ENCODE data around the gene ZNF580.

The ZNF580 gene

GRCh38 chr19:55674841-55675660 lies 34.2 kb downstream of the ZNF580 start, which contains the start of gene EPN1:
Gene EPN1 (plus strand): TSS chr19:55675226. CDS start chr19:55678628, 3,402 bp downstream.
- no peak for TF ChIP-seq ZNF274 (IDR thresholded peaks at IDR 0.05; ENCODE audit: low read depth, low read length)
- H3K4me3 ChIP-seq (ENCODE audit: low read length), result peak within 1 kb of the TSS; percentile 84

- peak overlapping the region; percentile 84 for H3K4me3 ChIP-seq (ENCODE audit: low read length)
- no peak for TF ChIP-seq ZNF274 (IDR thresholded peaks at IDR 0.05; ENCODE audit: low read depth, low read length)
Observed at GRCh38 chr19:55675661-55676354, 35.0 kb downstream of the ZNF580 start.

- no peak for TF ChIP-seq ZNF274 (IDR thresholded peaks at IDR 0.05; ENCODE audit: low read depth, low read length)
- peak overlapping the region; percentile 84 for H3K4me3 ChIP-seq (ENCODE audit: low read length)
Observed at GRCh38 chr19:55676383-55676782, 35.6 kb downstream of the ZNF580 start.

DNA sequence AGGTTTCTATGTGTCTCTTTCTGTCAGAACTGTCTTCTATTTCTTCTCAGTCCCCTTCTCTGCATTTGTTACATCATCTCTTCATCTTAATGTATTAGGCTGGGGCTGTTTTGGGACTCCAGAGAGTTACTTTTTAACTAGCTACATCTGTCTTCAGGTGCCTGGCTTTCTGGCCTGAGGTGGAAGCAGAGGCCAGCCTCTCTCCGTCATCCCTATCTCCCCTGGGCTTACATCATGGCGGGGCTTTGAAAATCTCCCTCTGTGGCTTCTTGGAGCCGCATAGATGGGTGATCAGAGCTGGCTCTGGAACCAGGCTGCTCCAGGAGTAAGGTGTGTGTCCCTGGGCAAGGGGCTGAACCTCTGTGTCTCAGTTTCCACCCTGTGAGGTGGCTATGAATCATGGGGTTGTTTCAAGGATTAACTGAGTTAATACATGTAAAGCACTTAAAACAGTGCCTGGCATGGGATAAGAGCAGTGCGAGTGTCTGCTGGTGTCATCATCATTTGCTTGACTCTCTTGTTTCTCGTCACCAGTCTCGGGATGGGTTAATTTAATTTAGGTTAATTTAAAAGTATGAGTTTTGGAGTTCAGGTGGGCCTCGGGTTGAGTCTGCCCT lies 36.2 kb downstream of the ZNF580 start:
- no peak for TF ChIP-seq ZNF274 (IDR thresholded peaks at IDR 0.05; ENCODE audit: low read depth, low read length)
- H3K4me3 ChIP-seq (ENCODE audit: low read length), result peak overlapping the region; percentile 84

GRCh38 chr19:55677572-55678028 lies 36.8 kb downstream of the ZNF580 start:
- peak overlapping the region; percentile 84; the same call in 1 of the 2 replicates for H3K4me3 ChIP-seq (ENCODE audit: low read length)
- TF ChIP-seq ZNF274 (IDR thresholded peaks at IDR 0.05; ENCODE audit: low read depth, low read length), result no peak

DNA sequence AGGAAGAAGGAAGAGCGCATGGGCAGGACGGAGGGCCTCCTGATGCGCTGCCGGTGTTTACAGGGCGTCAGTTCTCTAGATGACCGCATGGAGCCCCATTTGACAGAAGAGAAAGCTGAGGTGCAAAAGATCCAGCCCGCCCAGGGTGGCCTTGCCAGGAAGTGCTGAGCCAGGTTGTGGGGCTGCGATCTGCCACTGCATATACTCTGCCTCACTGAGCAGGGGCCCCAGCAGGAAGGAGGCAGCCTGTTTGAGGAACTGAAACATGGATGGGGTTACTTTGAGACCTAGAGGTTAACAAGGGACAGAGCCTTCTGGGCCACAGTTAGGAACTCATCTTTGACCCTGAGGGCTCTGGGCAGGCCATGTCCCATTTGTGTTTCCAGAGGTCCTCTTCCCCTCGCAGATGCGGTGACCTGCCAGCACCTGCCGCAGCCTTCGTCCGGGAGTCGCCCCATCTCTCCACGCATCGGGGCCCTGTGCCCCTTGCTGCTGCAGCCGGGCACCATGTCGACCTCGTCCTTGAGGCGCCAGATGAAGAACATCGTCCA lies 37.4 kb downstream of the ZNF580 start:
- no peak for TF ChIP-seq ZNF274 (IDR thresholded peaks at IDR 0.05; ENCODE audit: low read depth, low read length)
- H3K4me3 ChIP-seq (ENCODE audit: low read length), result peak overlapping the region; percentile 84; the same call in 1 of the 2 replicates

DNA sequence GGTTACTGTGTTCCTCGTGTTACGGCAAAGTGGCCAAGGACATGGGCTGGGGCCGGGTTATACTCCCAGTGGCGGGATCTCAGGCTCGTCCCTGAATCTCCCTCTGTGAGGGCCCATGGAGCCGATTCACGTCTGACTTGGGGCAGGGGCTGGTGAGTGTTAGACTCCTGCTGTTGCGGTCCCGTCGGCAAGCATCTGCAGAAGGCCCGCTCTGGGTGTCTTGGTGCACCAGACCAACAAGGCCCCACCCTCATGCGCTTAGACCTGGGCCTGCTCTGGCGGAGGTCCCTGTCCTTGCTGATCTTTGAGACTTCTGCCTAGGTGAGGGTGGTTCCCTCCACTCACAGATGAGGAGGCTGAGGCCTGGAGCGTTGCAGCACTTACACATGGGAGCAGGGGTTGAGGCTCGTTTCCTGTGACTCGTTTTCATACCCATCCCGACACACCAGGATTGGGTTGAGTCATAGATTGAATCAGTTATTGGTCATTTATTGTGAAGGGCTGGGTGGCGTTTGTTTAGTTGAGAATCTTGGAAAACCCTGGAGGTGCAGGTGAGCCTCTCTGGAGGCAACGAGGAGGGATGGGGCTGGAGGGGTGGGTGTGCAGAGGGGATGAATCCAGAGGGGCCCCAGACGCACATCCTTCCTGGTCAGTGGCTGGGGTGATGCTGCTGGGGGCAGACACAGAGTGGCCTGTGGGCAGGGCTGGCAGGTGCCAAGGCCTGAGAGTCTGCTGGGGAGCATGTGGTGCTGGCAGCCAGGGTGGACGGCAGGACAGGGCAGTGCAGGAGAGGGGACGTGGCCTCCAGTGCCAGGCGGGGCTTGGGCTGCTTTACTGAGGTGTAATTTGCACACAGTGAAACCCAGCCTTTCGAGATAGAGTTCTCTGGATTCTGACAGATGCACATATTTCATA lies 38.8 kb downstream of the ZNF580 start:
- TF ChIP-seq ZNF274 (IDR thresholded peaks at IDR 0.05; ENCODE audit: low read depth, low read length), result no peak

GRCh38 chr19:55680339-55681130 lies 39.7 kb downstream of the ZNF580 start:
- H3K4me3 ChIP-seq (ENCODE audit: low read length), result no peak overlapping the region
- TF ChIP-seq ZNF274 (IDR thresholded peaks at IDR 0.05; ENCODE audit: low read depth, low read length), result no peak

More for the DNA sequence above, 38.8 kb downstream of the ZNF580 start:
- H3K4me3 ChIP-seq (ENCODE audit: low read length), result no peak overlapping the region

GRCh38 chr19:55681131-55682092 lies 40.6 kb downstream of the ZNF580 start:
- no peak for TF ChIP-seq ZNF274 (IDR thresholded peaks at IDR 0.05; ENCODE audit: low read depth, low read length)
- H3K4me3 ChIP-seq (ENCODE audit: low read length), result no peak overlapping the region

DNA sequence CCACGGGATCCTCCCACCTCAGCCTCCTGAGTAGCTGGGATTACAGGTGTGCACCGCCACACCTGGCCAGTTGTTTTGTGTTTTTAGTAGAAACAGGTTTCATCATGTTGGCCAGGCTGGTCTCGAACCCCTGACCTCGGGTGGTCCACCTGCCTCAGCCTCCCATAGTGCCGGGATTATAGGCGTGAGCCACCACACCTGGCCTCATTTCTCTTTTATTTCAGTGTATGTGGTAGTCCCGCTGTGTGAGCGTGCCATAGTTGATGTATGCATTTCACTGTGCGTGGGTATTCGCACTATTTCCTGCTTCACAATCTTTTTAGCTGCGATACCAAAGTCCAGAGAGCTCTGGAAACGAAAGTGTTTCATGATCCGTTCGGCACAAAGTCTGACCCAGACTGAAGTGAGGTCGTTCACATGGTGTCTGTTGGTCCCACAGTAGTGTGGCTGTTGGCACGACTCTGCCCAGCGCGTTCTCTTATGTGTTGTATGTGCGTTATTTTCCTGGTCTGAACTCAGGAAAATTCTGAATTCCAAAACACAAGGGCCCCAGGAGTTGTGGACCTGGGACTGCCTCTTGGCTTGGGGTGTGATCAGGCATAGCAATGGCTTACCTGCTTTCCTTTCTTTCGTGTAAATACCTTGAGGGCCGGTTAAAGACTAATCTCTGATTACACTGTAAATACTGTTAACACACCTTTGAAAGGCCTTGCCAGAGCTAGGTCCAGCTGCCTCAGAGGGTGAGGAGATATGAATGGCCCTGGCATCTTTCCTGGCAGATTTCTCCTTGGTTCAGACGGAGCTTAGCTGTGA lies 42.9 kb downstream of the ZNF580 start:
- H3K4me3 ChIP-seq (ENCODE audit: low read length), result no peak overlapping the region
- TF ChIP-seq ZNF274 (IDR thresholded peaks at IDR 0.05; ENCODE audit: low read depth, low read length), result no peak

Data from GM08714 (cell line).